HG02610 (cell line): ENCODE results near the gene VAV2.

ENCODE experiments used
- ATAC-seq: cut with Tn5 transposase; IDR thresholded peaks from one replicate; pipeline ENCODE4 v1.9.1; 2021; ENCODE audit warnings: mild to moderate bottlenecking, moderate library complexity; ENCODE audit not compliant: unreplicated experiment

The VAV2 gene

GRCh38 chr9:133953976-133954709 is 38.0 kb downstream of the VAV2 start:
- ATAC-seq: peak; percentile 41

GRCh38 chr9:133953621-133953975 is 38.5 kb downstream of the VAV2 start:
- no peak for ATAC-seq

- no peak for ATAC-seq
Observed at GRCh38 chr9:133952598-133953550, 39.2 kb downstream of the VAV2 start.

- ATAC-seq: no peak
Observed at GRCh38 chr9:133951265-133951664, 40.9 kb downstream of the VAV2 start.

GRCh38 chr9:133950629-133951111 is 41.5 kb downstream of the VAV2 start:
- ATAC-seq: no peak

GRCh38 chr9:133950192-133950591 is 41.9 kb downstream of the VAV2 start:
- no peak for ATAC-seq

- ATAC-seq: no peak
Observed at GRCh38 chr9:133949486-133950061, 42.5 kb downstream of the VAV2 start.

GRCh38 chr9:133948561-133949485 is 43.3 kb downstream of the VAV2 start:
- no peak for ATAC-seq

GRCh38 chr9:133948131-133948530 is 44.0 kb downstream of the VAV2 start:
- no peak for ATAC-seq

GRCh38 chr9:133946840-133947486 is 45.2 kb downstream of the VAV2 start:
- no peak for ATAC-seq

- no peak for ATAC-seq
Observed at GRCh38 chr9:133945977-133946753, 46.0 kb downstream of the VAV2 start.

- ATAC-seq: peak; percentile 61
Observed at GRCh38 chr9:133945314-133945975, 46.7 kb downstream of the VAV2 start.

- no peak for ATAC-seq
Observed at GRCh38 chr9:133944746-133945135, 47.4 kb downstream of the VAV2 start.

GRCh38 chr9:133943781-133944745 is 48.1 kb downstream of the VAV2 start:
- ATAC-seq: no peak

GRCh38 chr9:133943036-133943780 is 48.9 kb downstream of the VAV2 start:
- ATAC-seq: no peak

GRCh38 chr9:133942206-133942975 is 49.7 kb downstream of the VAV2 start:
- ATAC-seq: no peak
